Astrocyte of the cerebellum (primary cell): ENCODE measurements around the gene MEG3.

Source experiments
- DNase-seq: peaks from one replicate; pipeline ENCODE4 v3.0.0-alpha.2; 2011; ENCODE audit warnings: low read depth
- H3K4me3 ChIP-seq: 2 replicates; pipeline ENCODE4 v1.5.1; 2011; ENCODE audit warnings: mild to moderate bottlenecking, low read depth, low read length, moderate library complexity
- CTCF ChIP-seq: IDR thresholded peaks from 2 replicates; pipeline ENCODE4 v1.5.1; 2012; ENCODE audit warnings: low read length, low read depth, moderate library complexity, mild to moderate bottlenecking; ENCODE audit errors: missing control alignments
- in situ Hi-C: cut with HindIII; loops from 2 replicates; pipeline ENCODE4 v1.10.0; 2017; ENCODE audit warnings: low sequenced_read_pairs

The MEG3 gene

DNA sequence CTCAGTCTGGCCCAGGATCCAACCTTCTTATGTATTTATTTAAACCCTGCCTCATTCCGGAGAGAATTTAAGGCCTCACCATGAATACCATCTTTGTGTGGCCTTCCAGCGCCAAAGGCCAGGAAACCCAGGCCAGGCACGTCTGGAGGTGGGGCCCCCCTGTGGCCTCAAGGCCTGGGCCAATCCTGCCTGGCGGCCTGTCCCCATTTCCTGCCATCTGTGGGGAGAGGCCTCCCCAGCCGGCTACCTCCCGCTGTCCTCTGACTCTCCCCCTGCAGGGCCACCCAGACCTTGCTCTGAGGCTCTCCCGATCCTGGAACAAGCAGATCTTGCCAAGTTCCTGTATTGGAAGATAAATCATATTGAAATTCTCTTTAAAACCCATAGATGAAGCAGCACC lies 37.4 kb upstream of the MEG3 start:
- no peak for TF ChIP-seq CTCF
- no peak overlapping the region for H3K4me3 ChIP-seq
- no peak for DNase-seq
- in situ Hi-C loops, result loop anchor here (5.0 kb wide), 1 partner anchor 64 kb away; no protein-coding TSS in a partner anchor

DNA sequence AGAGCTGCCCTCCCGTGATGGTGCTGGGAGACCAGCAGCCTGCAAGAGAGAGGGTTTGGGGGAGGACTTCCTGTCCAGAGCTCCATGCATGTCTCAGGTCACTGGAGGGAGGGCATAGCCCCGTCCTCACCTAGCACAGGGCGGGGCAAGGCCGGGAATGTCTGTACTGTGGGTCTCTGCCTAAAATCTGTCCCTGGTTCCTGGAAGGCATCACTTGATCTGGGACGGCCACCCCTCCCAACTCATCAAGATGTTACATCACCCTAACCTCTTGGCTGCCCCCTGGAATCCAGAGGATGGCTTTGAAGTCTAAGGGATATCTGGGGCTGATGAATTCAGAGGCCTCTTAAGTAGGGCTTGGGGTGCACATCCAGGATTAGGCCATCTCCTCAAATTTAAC lies 37.0 kb upstream of the MEG3 start:
- DNase-seq, result no peak
- no peak overlapping the region for H3K4me3 ChIP-seq
- no peak for TF ChIP-seq CTCF
- in situ Hi-C loops, result loop anchor here (5.0 kb wide), 1 partner anchor 63 kb away; no protein-coding TSS in a partner anchor

GRCh38 chr14:100789460-100790417 lies 36.2 kb upstream of the MEG3 start:
- in situ Hi-C loops, result loop anchor here (5.0 kb wide), 1 partner anchor 63 kb away; no protein-coding TSS in a partner anchor
- no peak for DNase-seq
- no peak overlapping the region for H3K4me3 ChIP-seq
- no peak for TF ChIP-seq CTCF

- in situ Hi-C loops, result no loop called here
- no peak overlapping the region for H3K4me3 ChIP-seq
- no peak for DNase-seq
- no peak for TF ChIP-seq CTCF
Observed at GRCh38 chr14:100790502-100791347, 35.2 kb upstream of the MEG3 start.

DNA sequence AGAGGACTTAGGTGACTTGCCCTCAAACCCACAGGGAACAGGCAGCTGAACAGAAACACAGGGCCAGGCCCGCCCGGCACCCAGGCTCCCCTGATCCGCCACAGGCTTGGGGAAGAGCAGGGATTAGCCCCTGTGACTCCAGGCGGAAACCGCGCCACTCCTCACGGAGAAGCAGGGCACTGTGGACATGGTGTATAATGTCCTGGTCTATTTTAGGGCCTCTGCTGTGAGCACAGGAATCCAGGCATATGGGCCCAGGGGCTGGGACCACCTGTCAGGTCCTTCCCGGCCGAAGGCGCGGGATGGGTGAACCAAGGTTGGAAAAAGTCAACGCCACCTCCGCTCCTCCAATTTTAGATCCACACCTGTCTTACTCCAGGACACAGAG lies 34.6 kb upstream of the MEG3 start:
- TF ChIP-seq CTCF, result no peak
- H3K4me3 ChIP-seq, result no peak overlapping the region
- DNase-seq, result no peak
- in situ Hi-C loops, result no loop called here

GRCh38 chr14:100791995-100792394 lies 33.9 kb upstream of the MEG3 start:
- no peak overlapping the region for H3K4me3 ChIP-seq
- in situ Hi-C loops, result no loop called here
- TF ChIP-seq CTCF, result no peak
- DNase-seq, result no peak
